Chondrocyte (in vitro differentiated cells): ENCODE measurements around the gene LITAF. TPM values are rescaled to one million over a fixed set of nuclear protein-coding genes. Genes with fewer than 3 reads are reported as not detected.
A peak's percentile ranks its signal among the peaks of the same experiment; 100 is the strongest.

Experiments used
- DNase-seq: peaks from one replicate; pipeline ENCODE4 v3.0.0; 2021; ENCODE audit warnings: mixed read lengths, low spot score
- H3K27ac Mint-ChIP-seq: one replicate; pipeline ENCODE4 v1.8.0; 2021; ENCODE audit warnings: mild to moderate bottlenecking, moderate library complexity, mixed read lengths; ENCODE audit not compliant: unreplicated experiment
- H3K27me3 Mint-ChIP-seq: 2 replicates; pipeline ENCODE4 v1.8.0; 2021; ENCODE audit warnings: low read depth, mixed read lengths
- H3K36me3 Mint-ChIP-seq: 2 replicates; pipeline ENCODE4 v1.8.0; 2021; ENCODE audit warnings: low read depth, mixed read lengths
- H3K4me1 Mint-ChIP-seq: 2 replicates; pipeline ENCODE4 v1.8.0; 2021; ENCODE audit warnings: low read depth, mild to moderate bottlenecking, mixed read lengths
- H3K4me3 Mint-ChIP-seq: one replicate; pipeline ENCODE4 v1.8.0; 2021; ENCODE audit warnings: mild to moderate bottlenecking, moderate library complexity, mixed read lengths; ENCODE audit not compliant: unreplicated experiment
- H3K9me3 Mint-ChIP-seq: 2 replicates; pipeline ENCODE4 v1.8.0; 2021; ENCODE audit warnings: low read depth, mixed read lengths
- CTCF ChIP-seq: fragments of 200-600 bp; sonication (generic); IDR thresholded peaks from 2 replicates; pipeline ENCODE4 v1.5.0; 2021; ENCODE audit warnings: antibody characterized with exemption, mild to moderate bottlenecking, moderate library complexity
- long read RNA-seq: library from polyadenylated mRNA; stranded (forward); transcript quantifications from one replicate; pipeline ENCODE4 v2.0.0, GENCODE V29; 2021
- total RNA-seq: library from RNA; stranded (reverse); gene quantifications from 3 replicates; pipeline ENCODE4 v1.2.1, GENCODE V29; 2021

LITAF gene
- total RNA-seq: 74.5 to 91.9 TPM (median 90.0 TPM) in 3 replicates
- long read RNA-seq, transcript LITAF-205 (4 exons, 1,118 nt): minor isoform, 27 of 168 reads
- long read RNA-seq, transcript LITAF-221 (4 exons, 2,467 nt): major isoform, 106 of 168 reads
- long read RNA-seq, partial matches to known transcripts: 22 of 168 reads
- long read RNA-seq, other reads (novel, unspliced or antisense): 8 of 168 reads

- H3K27ac Mint-ChIP-seq: peak within 1 kb of the TSS; percentile 90
- DNase-seq: no peak
- H3K4me3 Mint-ChIP-seq: peak within 1 kb of the TSS; percentile 83
- no peaks in the 10 kb centered on the region for H3K27me3 Mint-ChIP-seq
- H3K36me3 Mint-ChIP-seq: no peaks in the 10 kb centered on the region
- no peaks in the 10 kb centered on the region for H3K9me3 Mint-ChIP-seq
- TF ChIP-seq CTCF: peak; percentile 39
- peaks cover 46% of the 10 kb centered on the region for H3K4me1 Mint-ChIP-seq
These were observed at the start of gene LITAF for GRCh38 chr16:11586856-11587642. LITAF (minus strand) TSS chr16:11586919; CDS start chr16:11556730, 30,189 bp downstream.

- Mint-ChIP-seq H3K4me3 (no peak overlapping the region), H3K36me3 (no peaks in the 10 kb centered on the region), H3K27ac (no peak overlapping the region), H3K27me3 (no peaks in the 10 kb centered on the region), H3K9me3 (no peaks in the 10 kb centered on the region), H3K4me1 (peaks cover 50% of the 10 kb centered on the region)
- TF ChIP-seq CTCF: no peak
- DNase-seq: no peak
These were observed 49.5 kb upstream of the LITAF start for GRCh38 chr16:11636172-11636721.

GRCh38 chr16:11635679-11636171, 49.0 kb upstream of the LITAF start:
- Mint-ChIP-seq H3K9me3 (no peaks in the 10 kb centered on the region), H3K27ac (no peak overlapping the region), H3K4me1 (peaks cover 50% of the 10 kb centered on the region), H3K4me3 (no peak overlapping the region), H3K27me3 (no peaks in the 10 kb centered on the region), H3K36me3 (no peaks in the 10 kb centered on the region)
- no peak for DNase-seq
- TF ChIP-seq CTCF: no peak

- H3K27me3 Mint-ChIP-seq: no peaks in the 10 kb centered on the region
- no peaks in the 10 kb centered on the region for H3K9me3 Mint-ChIP-seq
- H3K36me3 Mint-ChIP-seq: no peaks in the 10 kb centered on the region
- peaks cover 50% of the 10 kb centered on the region for H3K4me1 Mint-ChIP-seq
- no peak for TF ChIP-seq CTCF
- DNase-seq: no peak
- H3K4me3 Mint-ChIP-seq: no peak overlapping the region
- H3K27ac Mint-ChIP-seq: no peak overlapping the region
These were observed 48.5 kb upstream of the LITAF start for GRCh38 chr16:11635113-11635652.

- H3K9me3 Mint-ChIP-seq: no peaks in the 10 kb centered on the region
- H3K36me3 Mint-ChIP-seq: no peaks in the 10 kb centered on the region
- no peaks in the 10 kb centered on the region for H3K27me3 Mint-ChIP-seq
- no peak overlapping the region for H3K27ac Mint-ChIP-seq
- no peak for TF ChIP-seq CTCF
- H3K4me3 Mint-ChIP-seq: no peak overlapping the region
- no peak for DNase-seq
- peaks cover 55% of the 10 kb centered on the region for H3K4me1 Mint-ChIP-seq
These were observed 47.6 kb upstream of the LITAF start for GRCh38 chr16:11634312-11634711.
